Adipocyte (in vitro differentiated cells): ENCODE measurements around the gene ZNF287.

Experiments used
- DNase-seq: peaks from one replicate; pipeline ENCODE4 v3.0.0-alpha.2; 2015; ENCODE audit warnings: low read depth
- H3K27me3 ChIP-seq: replicated peaks from 2 replicates; pipeline ENCODE4 v1.7.0; 2013; ENCODE audit warnings: mild to moderate bottlenecking, low read length, moderate library complexity; ENCODE audit not compliant: control insufficient read depth, insufficient read depth
- H3K36me3 ChIP-seq: 2 replicates; pipeline ENCODE4 v1.7.0; 2013; ENCODE audit warnings: low read length, mild to moderate bottlenecking, moderate library complexity; ENCODE audit not compliant: control insufficient read depth, insufficient read depth, severe bottlenecking
- H3K4me1 ChIP-seq: 2 replicates; pipeline ENCODE4 v1.7.0; 2013; ENCODE audit warnings: mild to moderate bottlenecking, low read length, moderate library complexity; ENCODE audit not compliant: control insufficient read depth, insufficient read depth
- H3K4me3 ChIP-seq: 2 replicates; pipeline ENCODE4 v1.7.0; 2013; ENCODE audit warnings: mild to moderate bottlenecking, low read length, moderate library complexity
- H3K9ac ChIP-seq: 2 replicates; pipeline ENCODE4 v1.7.0; 2013; ENCODE audit warnings: mild to moderate bottlenecking, low read length, moderate library complexity
- H3K9me3 ChIP-seq: 2 replicates; pipeline ENCODE4 v1.7.0; 2013; ENCODE audit warnings: mild to moderate bottlenecking, low read length, moderate library complexity; ENCODE audit not compliant: control insufficient read depth

ZNF287 gene

GRCh38 chr17:16568541-16569357 is at the start of gene ZNF287:
TSS of gene ZNF287 (minus strand) at chr17:16569204. CDS start at chr17:16567731, 1,473 bp downstream.
- Histone ChIP-seq H3K4me3 (peak within 1 kb of the TSS; percentile 93), H3K4me1 (peaks cover 5% of the 10 kb centered on the region), H3K27me3 (peaks cover 8% of the 10 kb centered on the region), H3K9ac (peak within 1 kb of the TSS; percentile 89), H3K36me3 (peaks cover 24% of the 10 kb centered on the region), H3K9me3 (peaks cover 5% of the 10 kb centered on the region)
- peak; percentile 98 for DNase-seq

GRCh38 chr17:16617481-16618060 is 48.6 kb upstream of the ZNF287 start:
- no peak for DNase-seq
- Histone ChIP-seq H3K27me3 (no peaks in the 10 kb centered on the region), H3K9me3 (peaks cover 88% of the 10 kb centered on the region), H3K4me1 (no peaks in the 10 kb centered on the region), H3K9ac (no peak overlapping the region), H3K4me3 (peak overlapping the region; percentile 33), H3K36me3 (peaks cover 23% of the 10 kb centered on the region)

GRCh38 chr17:16599537-16599936 is 30.5 kb upstream of the ZNF287 start:
- Histone ChIP-seq H3K36me3 (no peaks in the 10 kb centered on the region), H3K9me3 (peaks cover 16% of the 10 kb centered on the region), H3K9ac (no peak overlapping the region), H3K4me3 (no peak overlapping the region), H3K27me3 (no peaks in the 10 kb centered on the region), H3K4me1 (no peaks in the 10 kb centered on the region)
- no peak for DNase-seq

GRCh38 chr17:16593356-16594102 is 24.5 kb upstream of the ZNF287 start:
- Histone ChIP-seq H3K27me3 (no peaks in the 10 kb centered on the region), H3K9me3 (no peaks in the 10 kb centered on the region), H3K4me3 (peak overlapping the region; percentile 57), H3K4me1 (peaks cover 15% of the 10 kb centered on the region), H3K36me3 (no peaks in the 10 kb centered on the region), H3K9ac (no peak overlapping the region)
- DNase-seq: peak; percentile 80

DNA sequence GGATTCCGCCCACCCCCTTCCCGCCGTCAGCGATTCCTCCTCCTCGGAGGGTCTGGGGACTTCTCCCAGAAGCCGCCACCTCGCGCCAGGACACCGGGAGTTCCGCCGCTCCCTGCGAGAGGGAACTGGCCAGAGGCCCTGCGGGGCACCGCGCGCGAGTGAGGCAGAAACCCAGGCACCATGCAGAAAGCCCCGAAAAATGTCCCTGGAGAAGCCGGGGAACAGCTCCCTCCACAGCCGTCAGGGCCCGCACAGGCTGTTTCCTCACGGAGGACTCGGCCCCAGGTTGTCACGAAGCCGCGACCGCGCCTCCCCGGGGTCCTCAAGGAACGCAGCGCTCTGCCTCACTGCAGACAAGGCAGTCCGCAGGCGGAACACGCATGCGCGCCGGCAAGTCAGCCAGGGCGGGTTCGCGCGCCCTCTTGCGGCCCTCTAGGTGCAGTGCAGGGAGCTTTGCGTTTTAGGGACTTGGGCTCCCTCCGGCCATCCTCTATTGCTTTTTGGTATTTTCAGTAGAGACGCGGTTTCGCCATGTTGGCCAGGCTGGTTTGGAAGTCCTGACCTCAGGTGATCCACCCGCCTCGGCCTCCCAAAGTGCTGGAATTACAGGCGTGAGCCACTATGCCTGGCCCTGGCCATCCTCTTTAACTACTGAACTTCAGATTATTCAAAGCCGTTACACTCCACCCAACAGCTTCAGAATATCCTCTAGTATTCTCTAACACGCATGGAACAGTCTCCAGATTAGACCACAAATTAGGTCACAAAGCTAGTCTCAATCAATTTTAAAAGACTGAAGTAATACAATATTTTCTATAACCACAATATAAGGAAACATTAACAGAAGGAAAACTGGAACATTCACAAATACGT is 20.3 kb upstream of the ZNF287 start:
- H3K27me3 ChIP-seq: peaks cover 3% of the 10 kb centered on the region
- DNase-seq: peak; percentile 96
- no peaks in the 10 kb centered on the region for H3K36me3 ChIP-seq
- peak overlapping the region; percentile 85 for H3K4me3 ChIP-seq
- H3K9ac ChIP-seq: peak overlapping the region; percentile 87
- no peaks in the 10 kb centered on the region for H3K9me3 ChIP-seq
- H3K4me1 ChIP-seq: peaks cover 23% of the 10 kb centered on the region

DNA sequence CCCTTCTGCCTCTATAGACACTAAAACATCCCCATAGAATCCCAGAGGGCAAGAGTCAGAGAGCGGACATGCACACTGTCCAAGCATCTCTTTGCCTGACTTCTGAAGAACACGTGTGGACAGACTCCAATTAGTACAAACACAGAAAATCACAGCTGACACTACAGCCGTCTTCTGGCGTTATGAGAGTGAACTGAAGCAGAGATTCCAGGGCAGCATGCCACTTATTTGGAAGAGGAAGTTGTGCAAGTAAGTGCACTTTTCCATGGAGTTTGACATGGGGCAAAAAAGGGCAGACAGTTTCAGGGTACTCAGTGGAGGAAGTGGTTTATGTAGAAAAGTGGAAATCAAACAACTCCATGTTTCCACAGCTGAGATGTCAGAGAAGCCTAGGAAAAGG is 16.8 kb upstream of the ZNF287 start:
- Histone ChIP-seq H3K4me3 (peak overlapping the region; percentile 61), H3K9ac (no peak overlapping the region)

GRCh38 chr17:16584273-16584995 is 15.4 kb upstream of the ZNF287 start:
- H3K36me3 ChIP-seq: no peaks in the 10 kb centered on the region
- H3K9me3 ChIP-seq: no peaks in the 10 kb centered on the region
- H3K4me3 ChIP-seq: peak overlapping the region; percentile 74
- H3K27me3 ChIP-seq: peaks cover 3% of the 10 kb centered on the region
- peaks cover 8% of the 10 kb centered on the region for H3K4me1 ChIP-seq
- peak; percentile 96 for DNase-seq
- peak overlapping the region; percentile 43 for H3K9ac ChIP-seq

More for the DNA sequence above, 16.8 kb upstream of the ZNF287 start:
- DNase-seq: peak; percentile 16
- no peaks in the 10 kb centered on the region for H3K9me3 ChIP-seq
- H3K36me3 ChIP-seq: no peaks in the 10 kb centered on the region
- peaks cover 3% of the 10 kb centered on the region for H3K27me3 ChIP-seq
- peaks cover 10% of the 10 kb centered on the region for H3K4me1 ChIP-seq

DNA sequence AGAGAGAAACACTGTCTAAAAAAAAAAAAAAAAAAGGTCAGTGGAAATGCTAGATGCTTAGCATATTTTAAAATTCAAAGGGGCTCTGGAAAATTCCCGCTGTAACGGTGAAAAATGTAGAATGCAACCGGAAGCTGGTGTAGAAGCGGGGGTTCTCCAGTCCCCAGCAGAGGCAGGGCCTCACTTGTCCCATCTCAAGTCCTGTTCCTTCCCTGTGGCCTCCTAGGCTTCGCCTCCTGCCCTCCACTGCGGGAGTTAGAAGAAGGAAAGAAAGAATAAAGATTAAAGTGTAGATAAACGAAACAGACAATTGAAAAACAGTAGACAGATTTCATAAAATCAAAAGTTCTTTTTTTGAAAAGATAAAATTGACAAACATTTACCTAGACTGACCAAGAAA is 14.8 kb upstream of the ZNF287 start:
- Histone ChIP-seq H3K4me1 (peaks cover 7% of the 10 kb centered on the region), H3K9ac (peak overlapping the region; percentile 43), H3K9me3 (no peaks in the 10 kb centered on the region), H3K4me3 (peak overlapping the region; percentile 74), H3K27me3 (peaks cover 3% of the 10 kb centered on the region), H3K36me3 (no peaks in the 10 kb centered on the region)
- no peak for DNase-seq

GRCh38 chr17:16573466-16573865 is 4.5 kb upstream of the ZNF287 start:
- Histone ChIP-seq H3K27me3 (peaks cover 8% of the 10 kb centered on the region), H3K4me1 (peaks cover 2% of the 10 kb centered on the region), H3K9ac (no peak overlapping the region), H3K4me3 (no peak overlapping the region), H3K9me3 (no peaks in the 10 kb centered on the region), H3K36me3 (no peaks in the 10 kb centered on the region)
- DNase-seq: no peak

GRCh38 chr17:16569358-16569712 is 331 bp upstream of the ZNF287 start:
- H3K9ac ChIP-seq: no peak overlapping the region
- peaks cover 8% of the 10 kb centered on the region for H3K27me3 ChIP-seq
- peaks cover 18% of the 10 kb centered on the region for H3K36me3 ChIP-seq
- no peaks in the 10 kb centered on the region for H3K9me3 ChIP-seq
- peaks cover 5% of the 10 kb centered on the region for H3K4me1 ChIP-seq
- H3K4me3 ChIP-seq: peak overlapping the region; percentile 93
- DNase-seq: no peak
